Measurements from ENCODE around the gene EHBP1.

Gene EHBP1

GRCh38 chr2:62884514-62884913, 179.0 kb downstream of the EHBP1 start:
- DNase-seq (ENCODE audit: low spot score), result no peak

DNA sequence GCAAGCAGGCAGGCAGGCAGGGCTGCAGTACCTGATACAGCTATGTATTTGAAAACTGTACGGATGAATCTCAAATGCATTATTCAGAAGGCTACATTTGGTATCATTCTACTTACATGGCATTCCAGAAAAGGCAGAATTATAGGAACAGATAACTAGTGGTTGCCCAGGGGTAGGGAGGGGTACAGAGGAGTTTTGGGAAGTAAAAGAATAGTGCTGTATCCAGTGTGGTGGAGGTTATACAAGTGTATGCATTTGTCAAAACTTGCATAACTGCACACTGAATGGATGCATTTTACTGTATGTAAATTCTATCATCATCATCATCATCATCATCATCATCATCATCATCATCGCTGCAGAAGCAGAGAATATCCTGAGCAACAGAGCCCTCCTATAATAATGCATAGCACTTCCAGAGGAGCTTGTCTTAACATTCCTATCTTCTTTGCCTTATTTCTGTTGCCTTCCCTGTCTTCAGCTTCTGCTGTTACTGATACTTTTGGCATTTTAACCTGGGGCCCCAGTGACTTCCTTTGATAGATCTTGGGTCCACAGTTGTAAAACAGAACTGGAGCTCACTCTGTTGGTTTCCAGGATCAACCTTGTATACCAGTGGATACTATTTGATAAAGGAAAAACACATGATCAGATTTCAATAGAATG, 189.6 kb downstream of the EHBP1 start:
- no peak for DNase-seq (ENCODE audit: low spot score)

DNA sequence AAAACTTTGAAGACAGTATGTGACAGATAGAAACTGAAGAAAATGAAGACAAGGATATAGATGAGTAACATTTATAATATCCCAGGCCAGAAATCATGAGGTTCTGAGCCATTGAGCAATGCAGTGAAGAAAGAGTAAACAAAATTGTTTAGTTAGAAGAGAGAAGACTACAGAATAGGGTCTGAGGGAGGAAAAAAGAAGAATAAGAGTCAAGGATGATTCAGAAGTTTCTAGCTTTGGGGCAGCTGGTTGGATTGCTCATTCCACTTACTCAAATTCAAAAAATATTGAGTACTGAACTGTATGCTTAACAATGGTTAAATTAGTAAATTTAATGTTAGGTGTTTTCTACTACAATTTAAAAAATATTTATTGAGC, 190.1 kb downstream of the EHBP1 start:
- DNase-seq (ENCODE audit: low spot score), result no peak

GRCh38 chr2:62897187-62897827, 191.8 kb downstream of the EHBP1 start:
- DNase-seq (ENCODE audit: low spot score), result no peak

GRCh38 chr2:62904344-62904743, 198.8 kb downstream of the EHBP1 start:
- no peak for DNase-seq (ENCODE audit: low spot score)

- no peak for DNase-seq (ENCODE audit: low spot score)
Measured at GRCh38 chr2:62908145-62908544, 202.6 kb downstream of the EHBP1 start.

DNA sequence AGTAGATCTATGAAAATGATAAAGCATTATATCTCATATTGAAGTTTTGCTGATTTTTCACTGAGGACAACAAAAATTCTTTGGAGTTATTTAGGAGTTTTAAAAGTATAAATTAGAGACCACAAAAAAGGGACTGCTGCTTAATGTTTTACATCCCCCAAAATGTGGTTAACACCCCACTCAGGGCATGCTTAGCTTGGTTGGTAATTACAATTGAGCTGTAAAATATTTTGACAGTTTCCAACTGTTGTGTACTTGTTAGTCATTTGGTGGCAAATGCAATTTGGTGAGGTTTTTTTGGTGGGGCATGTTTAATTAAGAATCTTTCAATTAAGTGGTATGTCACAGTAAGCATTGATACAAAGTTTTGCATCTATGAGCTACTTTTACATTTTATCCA, 207.8 kb downstream of the EHBP1 start:
- no peak for DNase-seq (ENCODE audit: low spot score)

DNA sequence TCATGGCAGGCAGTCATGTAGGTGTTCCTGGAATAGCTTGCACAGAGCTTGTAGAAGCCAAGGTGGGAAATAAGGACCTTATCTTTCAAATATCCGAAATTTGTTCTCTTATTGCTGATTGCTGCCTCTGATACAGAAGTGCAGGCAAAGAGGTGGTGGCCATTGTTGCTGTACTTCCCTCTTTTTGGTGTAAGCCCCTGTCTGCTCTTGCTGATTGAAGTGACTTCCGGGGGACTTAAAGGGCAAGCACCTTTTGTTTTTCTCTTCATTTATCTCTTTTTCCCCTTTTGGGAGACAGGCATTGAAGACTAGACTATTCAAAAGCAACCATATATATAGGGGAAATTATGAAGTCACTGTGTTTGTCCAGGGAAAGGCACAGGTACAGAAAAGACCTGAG, 213.5 kb downstream of the EHBP1 start:
- DNase-seq (ENCODE audit: low spot score), result no peak

- no peak for DNase-seq (ENCODE audit: low spot score)
Measured at GRCh38 chr2:62920070-62920469, 214.6 kb downstream of the EHBP1 start.

- DNase-seq (ENCODE audit: low spot score), result no peak
Measured at GRCh38 chr2:62923242-62923641, 217.7 kb downstream of the EHBP1 start.

DNA sequence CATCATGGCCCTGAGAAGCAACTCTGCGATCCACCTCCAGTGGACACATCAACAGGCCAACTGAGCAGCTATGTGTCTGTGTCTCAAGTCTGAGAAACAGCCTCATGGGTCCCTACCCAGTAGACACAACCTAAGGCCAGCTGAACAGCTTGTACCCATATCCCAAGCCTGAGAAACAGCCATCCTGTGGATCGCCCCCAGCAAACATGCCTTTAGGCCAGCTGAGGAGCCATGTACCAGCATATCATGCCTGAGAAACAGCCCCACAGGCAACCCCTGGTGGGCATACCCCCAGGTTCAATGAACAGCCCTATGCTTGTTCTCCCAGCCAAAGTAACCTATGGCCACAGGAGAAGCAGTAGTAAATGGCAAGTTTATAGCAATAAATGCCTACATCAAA, 218.4 kb downstream of the EHBP1 start:
- DNase-seq (ENCODE audit: low spot score), result no peak

- no peak for DNase-seq (ENCODE audit: low spot score)
Measured at GRCh38 chr2:62928015-62928414, 222.5 kb downstream of the EHBP1 start.

- DNase-seq (ENCODE audit: low spot score), result no peak
Measured at GRCh38 chr2:62931536-62931935, 226.0 kb downstream of the EHBP1 start.

DNA sequence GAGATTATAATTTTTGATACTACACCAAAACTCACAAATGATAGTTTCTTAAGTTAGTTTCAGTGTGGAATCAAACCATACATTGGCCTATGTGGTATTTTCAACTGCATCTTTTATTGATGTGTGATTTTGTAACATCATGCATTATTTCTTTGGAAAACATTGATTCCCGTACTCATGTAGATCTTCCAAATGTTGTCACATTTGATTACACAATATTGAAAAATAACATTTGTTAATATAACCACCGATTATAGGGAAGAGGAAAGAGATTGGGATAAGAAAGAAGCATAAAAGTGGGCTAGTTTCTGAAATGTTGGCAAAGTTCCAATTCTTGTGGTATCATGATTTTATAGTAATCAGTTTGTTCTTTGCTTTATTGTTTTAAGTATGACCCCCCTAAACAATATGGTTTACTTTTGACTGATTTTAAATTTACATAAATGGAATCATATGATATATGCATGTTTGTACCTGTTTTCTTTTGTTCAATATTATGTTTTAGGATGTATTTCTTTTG, 227.9 kb downstream of the EHBP1 start:
- no peak for DNase-seq (ENCODE audit: low spot score)

DNA sequence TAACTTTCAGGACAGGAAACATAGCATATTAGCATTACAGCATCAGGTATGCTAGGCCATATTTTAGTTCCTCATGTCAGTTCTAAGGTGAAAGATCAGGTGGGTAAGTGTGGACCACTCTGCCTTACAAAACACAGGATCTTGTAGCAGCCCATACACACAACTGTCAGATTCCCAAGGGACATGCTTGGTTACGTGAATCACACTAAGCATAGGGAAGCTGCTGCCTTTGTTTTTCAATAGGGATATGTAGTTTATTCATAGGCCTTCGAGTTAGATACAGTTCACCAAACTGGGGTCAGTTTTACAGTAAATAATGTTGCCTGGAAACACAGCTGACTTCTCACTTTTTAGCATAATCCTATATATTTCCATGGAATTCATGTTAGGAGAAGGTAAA, 229.0 kb downstream of the EHBP1 start:
- no peak for DNase-seq (ENCODE audit: low spot score)

GRCh38 chr2:62938126-62938525, 232.6 kb downstream of the EHBP1 start:
- DNase-seq (ENCODE audit: low spot score), result no peak

GRCh38 chr2:62939735-62940491, 234.4 kb downstream of the EHBP1 start:
- DNase-seq (ENCODE audit: low spot score), result no peak

GRCh38 chr2:62940697-62941096, 235.2 kb downstream of the EHBP1 start:
- DNase-seq (ENCODE audit: low spot score), result no peak

DNA sequence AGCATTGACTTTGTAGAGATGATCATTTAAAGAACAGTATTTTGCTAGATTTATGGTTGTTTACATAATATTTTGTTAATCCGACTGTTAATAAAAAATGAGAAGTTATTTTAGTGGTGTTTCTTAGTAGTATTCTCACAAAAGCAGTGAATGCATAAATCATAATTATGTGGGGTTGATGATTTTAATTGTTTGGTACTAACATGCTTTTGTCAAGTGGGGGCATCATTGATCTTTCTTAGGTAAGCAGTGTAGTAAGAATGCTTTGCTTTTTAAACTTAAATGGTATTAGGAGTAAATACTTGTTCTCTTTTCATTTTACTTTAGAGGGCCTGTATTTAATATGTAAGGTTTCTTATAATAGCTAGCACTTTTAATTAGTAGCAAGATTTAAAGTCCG, 235.9 kb downstream of the EHBP1 start:
- no peak for DNase-seq (ENCODE audit: low spot score)

- no peak for DNase-seq (ENCODE audit: low spot score)
Measured at GRCh38 chr2:62944362-62944761, 238.8 kb downstream of the EHBP1 start.

- DNase-seq (ENCODE audit: low spot score), result no peak
Measured at GRCh38 chr2:62947403-62947802, 241.9 kb downstream of the EHBP1 start.

DNA sequence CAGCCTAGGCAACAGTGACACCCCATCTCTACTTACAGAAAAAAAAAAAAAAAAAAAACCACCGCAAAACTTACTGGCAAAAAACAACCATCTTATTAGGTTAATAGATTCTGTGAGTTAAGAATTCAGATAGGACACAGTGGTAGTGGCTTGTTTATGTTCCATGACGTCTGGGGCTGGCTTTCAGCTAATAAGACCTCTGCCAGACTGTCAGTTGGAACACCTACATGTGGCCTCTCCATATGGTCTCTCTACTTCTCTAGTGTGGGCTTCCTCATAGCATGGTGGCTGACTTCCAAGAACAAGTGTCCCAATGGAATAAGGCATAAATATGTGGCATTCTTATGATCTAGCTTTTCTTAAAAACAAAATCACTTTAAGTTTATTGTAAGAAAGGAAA, 251.1 kb downstream of the EHBP1 start:
- no peak for DNase-seq (ENCODE audit: low spot score)

GRCh38 chr2:62958206-62958605, 252.7 kb downstream of the EHBP1 start:
- no peak for DNase-seq (ENCODE audit: low spot score)
